Mucosa of descending colon (tissue), 3 donors: ENCODE results near the gene MCCC1. TPM values are rescaled to one million over a fixed set of nuclear protein-coding genes. Genes with fewer than 3 reads are reported as not detected.
A peak's percentile ranks its signal among the peaks of the same experiment; 100 is the strongest.

Experiments used
- ATAC-seq: fragments of 200-7000 bp; cut with Tn5 transposase; one replicate; pipeline ENCODE4 v1.9.1; 2020; ENCODE audit warnings: mild to moderate bottlenecking, moderate library complexity
- DNase-seq, 3 donors: peaks; one replicate each; pipeline ENCODE4 v3.0.0-alpha.2; 2020
- H3K36me3 ChIP-seq: fragments of 200-600 bp; one replicate; pipeline ENCODE4 v1.8.0; 2021; ENCODE audit warnings: low read depth, mild to moderate bottlenecking
- H3K4me1 ChIP-seq: fragments of 200-600 bp; one replicate; pipeline ENCODE4 v1.8.0; 2021; ENCODE audit warnings: low read depth, mild to moderate bottlenecking
- H3K4me3 ChIP-seq: fragments of 200-600 bp; one replicate; pipeline ENCODE4 v1.8.0; 2021; ENCODE audit warnings: mild to moderate bottlenecking
- H3K9me3 ChIP-seq: fragments of 200-600 bp; one replicate; pipeline ENCODE4 v1.8.0; 2021; ENCODE audit warnings: mild to moderate bottlenecking
- intact Hi-C, 2 donors: fragments of 100-400 bp; cut with DNase I in 1 of 2; cut with micrococcal nuclease in 1 of 2; formaldehyde crosslinking; loops; one replicate each; pipeline versions ENCODE4 v1.11.0 to v1.11.1; 2022; cut with DNase I, micrococcal nuclease
- total RNA-seq, 3 donors: library from RNA; stranded (reverse); fragmentation: NEBNext Ultra II Directional in 2 of 3; extraction: Animal tissue kit (Norgen Biotek cat#: 25700) in 2 of 3; gene quantifications; one replicate each; pipeline versions ENCODE4 v1.2.1 to v1.2.4, GENCODE V29; 2021 to 2023
- TF ChIP-seq, protein P1 (sequence below): fragments of 200-600 bp; IDR thresholded peaks from one replicate; pipeline ENCODE4 v1.8.0; 2022; ENCODE audit warnings: antibody characterized with exemption, mild to moderate bottlenecking
- donor health status: DM: no; HTN: no; CAD: no; lungs with moderate emphysema.
- donor health status: DM: no; HTN: no; CAD: no.
- donor health status: DM: no; HTN: yes; CAD: no.

The MCCC1 gene
- total RNA-seq, 3 donors from 2014 or later, result 28.1 to 36.5 (median 32.8) TPM

DNA sequence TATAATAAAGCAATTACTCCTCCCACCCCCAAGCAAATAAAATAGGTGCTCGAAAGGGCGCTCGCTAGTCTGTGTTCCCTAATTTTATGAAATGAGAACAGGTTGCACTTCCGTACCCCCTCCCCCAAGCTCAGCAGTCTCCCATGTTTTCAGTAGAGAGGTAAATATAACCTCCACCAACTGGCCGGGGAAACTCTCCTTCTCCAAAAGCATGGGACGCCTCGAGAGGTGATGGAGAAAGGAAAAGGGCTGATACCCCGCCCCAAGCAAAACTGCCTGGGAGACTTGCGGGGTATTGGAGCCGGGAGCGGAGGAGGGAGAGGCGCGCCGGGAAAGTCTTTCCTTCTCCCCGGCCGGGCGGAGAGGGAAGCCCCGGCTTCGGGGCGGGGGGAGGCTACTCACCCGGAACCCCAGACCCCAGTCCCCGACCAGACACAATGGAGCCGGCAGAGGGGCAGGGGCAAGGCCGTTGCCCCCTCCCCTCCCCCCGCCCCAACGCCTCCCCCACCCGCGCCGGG is 119.6 kb downstream of the MCCC1 start:
- TF ChIP-seq, protein P1, sequence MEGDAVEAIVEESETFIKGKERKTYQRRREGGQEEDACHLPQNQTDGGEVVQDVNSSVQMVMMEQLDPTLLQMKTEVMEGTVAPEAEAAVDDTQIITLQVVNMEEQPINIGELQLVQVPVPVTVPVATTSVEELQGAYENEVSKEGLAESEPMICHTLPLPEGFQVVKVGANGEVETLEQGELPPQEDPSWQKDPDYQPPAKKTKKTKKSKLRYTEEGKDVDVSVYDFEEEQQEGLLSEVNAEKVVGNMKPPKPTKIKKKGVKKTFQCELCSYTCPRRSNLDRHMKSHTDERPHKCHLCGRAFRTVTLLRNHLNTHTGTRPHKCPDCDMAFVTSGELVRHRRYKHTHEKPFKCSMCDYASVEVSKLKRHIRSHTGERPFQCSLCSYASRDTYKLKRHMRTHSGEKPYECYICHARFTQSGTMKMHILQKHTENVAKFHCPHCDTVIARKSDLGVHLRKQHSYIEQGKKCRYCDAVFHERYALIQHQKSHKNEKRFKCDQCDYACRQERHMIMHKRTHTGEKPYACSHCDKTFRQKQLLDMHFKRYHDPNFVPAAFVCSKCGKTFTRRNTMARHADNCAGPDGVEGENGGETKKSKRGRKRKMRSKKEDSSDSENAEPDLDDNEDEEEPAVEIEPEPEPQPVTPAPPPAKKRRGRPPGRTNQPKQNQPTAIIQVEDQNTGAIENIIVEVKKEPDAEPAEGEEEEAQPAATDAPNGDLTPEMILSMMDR, result no peak
- peak; percentile 42 for ATAC-seq
- intact Hi-C loops, result no loop called here
- peaks cover 11% of the 10 kb centered on the region for H3K4me1 ChIP-seq
- H3K36me3 ChIP-seq, result no peaks in the 10 kb centered on the region
- peak in 1 of 3 donors; percentile 44 for DNase-seq
- no peaks in the 10 kb centered on the region for H3K9me3 ChIP-seq
- peak overlapping the region; percentile 88 for H3K4me3 ChIP-seq

GRCh38 chr3:182979103-182979673 is 120.1 kb downstream of the MCCC1 start:
- intact Hi-C loops, result no loop called here
- Histone ChIP-seq H3K36me3 (no peaks in the 10 kb centered on the region), H3K4me1 (peaks cover 11% of the 10 kb centered on the region), H3K4me3 (peak overlapping the region; percentile 88), H3K9me3 (no peaks in the 10 kb centered on the region)
- DNase-seq (peak in 1 of 3 donors; percentile 19), ATAC-seq (peak; percentile 34)
- TF ChIP-seq, protein P1, result no peak

GRCh38 chr3:182978387-182978786 is 120.9 kb downstream of the MCCC1 start:
- Histone ChIP-seq H3K9me3 (no peaks in the 10 kb centered on the region), H3K4me3 (no peak overlapping the region), H3K4me1 (peaks cover 11% of the 10 kb centered on the region), H3K36me3 (no peaks in the 10 kb centered on the region)
- no peak for DNase-seq
- intact Hi-C loops, result no loop called here
- ATAC-seq, result no peak
- TF ChIP-seq, protein P1, result no peak

DNA sequence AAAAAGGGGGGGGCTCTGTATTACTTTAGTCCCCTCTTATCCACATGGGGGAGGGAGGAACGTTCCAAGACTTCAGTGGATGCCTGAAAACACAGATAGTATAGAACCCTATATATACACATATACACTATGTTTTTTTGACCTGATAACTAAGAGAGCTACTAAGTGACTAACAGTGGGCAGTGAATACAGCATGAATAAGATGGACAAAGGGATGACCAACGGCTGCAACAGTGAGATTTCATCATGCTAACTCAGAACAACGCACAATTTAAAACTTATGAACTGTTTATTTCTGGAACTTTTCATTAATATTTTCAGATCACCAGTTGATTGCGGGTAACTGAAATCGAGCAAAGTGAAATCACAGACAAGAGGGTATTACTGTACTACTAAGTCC is 126.2 kb downstream of the MCCC1 start:
- Histone ChIP-seq H3K4me3 (no peak overlapping the region), H3K36me3 (no peaks in the 10 kb centered on the region), H3K9me3 (no peaks in the 10 kb centered on the region), H3K4me1 (peaks cover 22% of the 10 kb centered on the region)
- intact Hi-C loops, result no loop called here
- TF ChIP-seq, protein P1, result no peak
- DNase-seq (no peak), ATAC-seq (no peak)

- Histone ChIP-seq H3K4me3 (no peak overlapping the region), H3K9me3 (no peaks in the 10 kb centered on the region), H3K36me3 (no peaks in the 10 kb centered on the region), H3K4me1 (peaks cover 26% of the 10 kb centered on the region)
- DNase-seq (no peak), ATAC-seq (no peak)
- intact Hi-C loops, result no loop called here
- TF ChIP-seq, protein P1, result no peak
Measured at GRCh38 chr3:182972387-182972786, 126.9 kb downstream of the MCCC1 start.
